Left lung (tissue), 10 donors: ENCODE data around the gene CYTH2. TPM values are rescaled to one million over a fixed set of nuclear protein-coding genes. Genes with fewer than 3 reads are reported as not detected.

Experiments used
- ATAC-seq: fragments of 200-7000 bp; cut with Tn5 transposase; one replicate; pipeline ENCODE4 v1.9.1; 2020; ENCODE audit warnings: moderate library complexity
- DNase-seq, 4 donors: peaks; one replicate each; pipeline ENCODE4 v3.0.0-alpha.2; 2013 to 2020
- H3K27ac ChIP-seq, 2 donors: fragments of 200-600 bp; sonication (generic) in 1 of 2; one replicate each; pipeline versions ENCODE4 v1.5.0 to v1.8.0; 2020 to 2021
- H3K27me3 ChIP-seq, 2 donors: fragments of 200-600 bp; sonication (generic) in 1 of 2; one replicate each; pipeline versions ENCODE4 v1.5.0 to v1.8.0; 2020 to 2021
- H3K36me3 ChIP-seq, 2 donors: fragments of 200-600 bp; sonication (generic) in 1 of 2; one replicate each; pipeline versions ENCODE4 v1.5.0 to v1.8.0; 2020 to 2021
- H3K4me1 ChIP-seq, 2 donors: fragments of 200-600 bp; one replicate each; pipeline ENCODE4 v1.8.0; 2021
- H3K4me3 ChIP-seq, 2 donors: fragments of 200-600 bp; sonication (generic) in 1 of 2; one replicate each; pipeline versions ENCODE4 v1.5.0 to v1.8.0; 2020 to 2021; ENCODE audit warnings: mild to moderate bottlenecking in 1 of 2
- H3K9me3 ChIP-seq, 2 donors: fragments of 200-600 bp; sonication (generic) in 1 of 2; one replicate each; pipeline versions ENCODE4 v1.5.0 to v1.8.0; 2020 to 2021
- intact Hi-C, 2 donors: fragments of 100-400 bp; cut with DNase I; formaldehyde crosslinking; loops; one replicate each; pipeline versions ENCODE4 v1.11.2 to v1.14.2; 2022
- polyA plus RNA-seq, 6 donors: library from polyadenylated mRNA; unstranded; fragments of 120-200 nt; gene quantifications; one replicate each; pipeline ENCODE4 v1.2.1, GENCODE V29; 2013; ENCODE audit not compliant: insufficient read length in 6 of 6
- total RNA-seq, 2 donors: library from RNA; stranded (reverse); fragmentation: NEBNext Ultra II Directional; extraction: Animal tissue kit (Norgen Biotek cat#: 25700); gene quantifications; one replicate each; pipeline ENCODE4 v1.2.1, GENCODE V29; 2021
- TF ChIP-seq, protein P1 (sequence below), 2 donors: fragments of 200-600 bp; sonication (generic) in 1 of 2; IDR thresholded peaks; one replicate each; pipeline versions ENCODE4 v1.5.0 to v1.8.0; 2021; ENCODE audit warnings: antibody characterized with exemption in 2 of 2
- donor health status: DM: no; HTN: yes; CAD: no.
- donor health status: DM: no; HTN: no; CAD: no.

CYTH2 gene
- total and polyA plus RNA-seq, 8 donors: 49.8 to 108 (median 88.7) TPM

GRCh38 chr19:48475369-48476068 is 6.3 kb downstream of the CYTH2 start:
- ATAC-seq (no peak), DNase-seq (no peak)
- H3K4me3 ChIP-seq: no peak overlapping the region
- H3K27ac ChIP-seq: no peak overlapping the region
- H3K36me3 ChIP-seq: peaks cover 0 to 88% of the 10 kb centered on the region in 2 donors
- TF ChIP-seq, protein P1, sequence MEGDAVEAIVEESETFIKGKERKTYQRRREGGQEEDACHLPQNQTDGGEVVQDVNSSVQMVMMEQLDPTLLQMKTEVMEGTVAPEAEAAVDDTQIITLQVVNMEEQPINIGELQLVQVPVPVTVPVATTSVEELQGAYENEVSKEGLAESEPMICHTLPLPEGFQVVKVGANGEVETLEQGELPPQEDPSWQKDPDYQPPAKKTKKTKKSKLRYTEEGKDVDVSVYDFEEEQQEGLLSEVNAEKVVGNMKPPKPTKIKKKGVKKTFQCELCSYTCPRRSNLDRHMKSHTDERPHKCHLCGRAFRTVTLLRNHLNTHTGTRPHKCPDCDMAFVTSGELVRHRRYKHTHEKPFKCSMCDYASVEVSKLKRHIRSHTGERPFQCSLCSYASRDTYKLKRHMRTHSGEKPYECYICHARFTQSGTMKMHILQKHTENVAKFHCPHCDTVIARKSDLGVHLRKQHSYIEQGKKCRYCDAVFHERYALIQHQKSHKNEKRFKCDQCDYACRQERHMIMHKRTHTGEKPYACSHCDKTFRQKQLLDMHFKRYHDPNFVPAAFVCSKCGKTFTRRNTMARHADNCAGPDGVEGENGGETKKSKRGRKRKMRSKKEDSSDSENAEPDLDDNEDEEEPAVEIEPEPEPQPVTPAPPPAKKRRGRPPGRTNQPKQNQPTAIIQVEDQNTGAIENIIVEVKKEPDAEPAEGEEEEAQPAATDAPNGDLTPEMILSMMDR (IDR thresholded peaks at IDR 0.05): no peak
- H3K4me1 ChIP-seq: peaks cover 6 to 7% of the 10 kb centered on the region in 2 donors
- intact Hi-C loops: no loop called here
- peaks cover 0 to under 1% of the 10 kb centered on the region in 2 donors for H3K27me3 ChIP-seq
- no peaks in the 10 kb centered on the region for H3K9me3 ChIP-seq

- H3K27ac ChIP-seq: no peak overlapping the region
- H3K27me3 ChIP-seq: peaks cover 0 to 4% of the 10 kb centered on the region in 2 donors
- no peak for ATAC-seq
- no peak for DNase-seq
- H3K36me3 ChIP-seq: peaks cover 0 to 81% of the 10 kb centered on the region in 2 donors
- intact Hi-C loops: no loop called here
- no peak overlapping the region for H3K4me3 ChIP-seq
- TF ChIP-seq, protein P1 (IDR thresholded peaks at IDR 0.05): no peak
- H3K4me1 ChIP-seq: peaks cover 5 to 11% of the 10 kb centered on the region in 2 donors
- H3K9me3 ChIP-seq: no peaks in the 10 kb centered on the region
Observed at GRCh38 chr19:48476176-48476575, 7.0 kb downstream of the CYTH2 start.

GRCh38 chr19:48477067-48477685 is 8.0 kb downstream of the CYTH2 start:
- no peak overlapping the region for H3K4me3 ChIP-seq
- peaks cover 0 to 4% of the 10 kb centered on the region in 2 donors for H3K27me3 ChIP-seq
- H3K36me3 ChIP-seq: peaks cover 0 to 71% of the 10 kb centered on the region in 2 donors

DNA sequence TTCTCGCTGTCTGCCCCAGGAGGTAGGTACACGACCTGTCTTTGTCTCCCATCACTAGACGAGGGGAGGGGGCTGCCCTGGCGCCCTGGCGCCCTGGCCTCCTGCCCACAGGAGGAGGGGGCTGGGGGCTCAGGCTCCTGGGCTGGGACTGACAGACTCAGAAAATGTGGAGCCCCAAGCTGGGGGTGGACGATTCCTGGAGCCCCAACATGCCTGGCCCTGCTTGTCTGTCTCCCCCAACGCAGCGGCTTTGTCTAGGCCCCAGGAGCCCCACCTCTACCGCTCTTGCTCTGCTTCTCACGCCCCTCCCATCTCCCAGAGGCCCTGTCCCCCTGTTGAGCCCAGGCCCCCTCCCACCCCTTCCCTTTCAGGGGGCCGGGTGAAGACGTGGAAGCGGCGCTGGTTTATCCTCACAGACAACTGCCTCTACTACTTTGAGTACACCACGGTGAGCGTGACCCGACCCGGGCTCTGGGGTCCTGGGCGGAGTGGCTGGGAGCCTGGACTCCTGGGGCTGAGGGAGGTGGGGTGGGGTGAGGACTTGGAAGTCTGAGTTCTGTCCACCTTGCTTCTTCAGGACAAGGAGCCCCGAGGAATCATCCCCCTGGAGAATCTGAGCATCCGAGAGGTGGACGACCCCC is 8.6 kb downstream of the CYTH2 start:
- TF ChIP-seq, protein P1 (IDR thresholded peaks at IDR 0.05): no peak
- H3K4me1 ChIP-seq: peaks cover 8 to 23% of the 10 kb centered on the region in 2 donors
- H3K9me3 ChIP-seq: no peaks in the 10 kb centered on the region
- H3K27ac ChIP-seq: no peak overlapping the region
- no peak for DNase-seq
- H3K27me3 ChIP-seq: peaks cover 0 to 4% of the 10 kb centered on the region in 2 donors
- intact Hi-C loops: no loop called here
- peaks cover 0 to 65% of the 10 kb centered on the region in 2 donors for H3K36me3 ChIP-seq
- no peak for ATAC-seq
- no peak overlapping the region for H3K4me3 ChIP-seq

More at GRCh38 chr19:48477067-48477685, 8.0 kb downstream of the CYTH2 start:
- DNase-seq (no peak), ATAC-seq (no peak)
- Histone ChIP-seq H3K27ac (no peak overlapping the region), H3K4me1 (peaks cover 8 to 19% of the 10 kb centered on the region in 2 donors), H3K9me3 (no peaks in the 10 kb centered on the region)
- intact Hi-C loops: no loop called here
- TF ChIP-seq, protein P1 (IDR thresholded peaks at IDR 0.05): no peak
